BE2C (cell line): ENCODE measurements around the gene ALG12.

Experiments
- DNase-seq: peaks from one replicate; pipeline ENCODE4 v3.0.0-alpha.2; 2020
- H3K27me3 ChIP-seq: fragments of 250-450 bp; sonication (Bioruptor Pico); 2 replicates; pipeline ENCODE4 v1.5.1; 2020; ENCODE audit warnings: mild to moderate bottlenecking
- H3K36me3 ChIP-seq: fragments of 250-450 bp; sonication (Bioruptor Pico); 2 replicates; pipeline ENCODE4 v1.5.1; 2020; ENCODE audit warnings: mild to moderate bottlenecking
- H3K4me1 ChIP-seq: fragments of 250-450 bp; sonication (Bioruptor Pico); 2 replicates; pipeline ENCODE4 v1.5.1; 2020
- H3K4me3 ChIP-seq: 2 replicates; pipeline ENCODE4 v1.5.1; 2011; ENCODE audit warnings: low read depth, low read length
- H3K9me3 ChIP-seq: fragments of 250-450 bp; sonication (Bioruptor Pico); 2 replicates; pipeline ENCODE4 v1.5.1; 2020
- TF ChIP-seq, protein P1 (sequence below): IDR thresholded peaks from 2 replicates; pipeline ENCODE4 v1.5.1; 2012; ENCODE audit warnings: mild to moderate bottlenecking, low read depth, low read length

Gene ALG12

DNA sequence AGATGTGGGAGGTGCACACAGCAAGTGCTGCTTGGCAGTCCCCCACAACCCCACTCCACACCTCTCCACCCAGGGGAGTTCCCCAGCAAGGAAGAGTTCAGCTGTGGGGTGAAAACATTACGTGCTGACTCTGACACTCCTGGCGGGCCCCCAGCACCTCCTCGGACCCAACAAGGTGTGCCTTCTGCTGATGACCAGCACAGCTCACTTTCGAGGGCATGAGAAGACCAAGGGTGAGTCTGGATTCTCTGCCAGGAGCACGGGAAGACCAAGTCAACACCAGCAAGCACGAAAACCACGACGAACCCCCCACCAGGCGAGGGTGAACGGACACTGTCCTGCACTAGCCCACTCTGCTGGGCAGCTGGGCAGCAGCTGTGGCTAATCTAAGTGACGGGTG lies 1.4 kb downstream of the ALG12 start:
- no peak overlapping the region; the same call in 1 of the 2 replicates for H3K4me3 ChIP-seq
- no peaks in the 10 kb centered on the region for H3K27me3 ChIP-seq
- H3K9me3 ChIP-seq: no peaks in the 10 kb centered on the region
- TF ChIP-seq, protein P1, sequence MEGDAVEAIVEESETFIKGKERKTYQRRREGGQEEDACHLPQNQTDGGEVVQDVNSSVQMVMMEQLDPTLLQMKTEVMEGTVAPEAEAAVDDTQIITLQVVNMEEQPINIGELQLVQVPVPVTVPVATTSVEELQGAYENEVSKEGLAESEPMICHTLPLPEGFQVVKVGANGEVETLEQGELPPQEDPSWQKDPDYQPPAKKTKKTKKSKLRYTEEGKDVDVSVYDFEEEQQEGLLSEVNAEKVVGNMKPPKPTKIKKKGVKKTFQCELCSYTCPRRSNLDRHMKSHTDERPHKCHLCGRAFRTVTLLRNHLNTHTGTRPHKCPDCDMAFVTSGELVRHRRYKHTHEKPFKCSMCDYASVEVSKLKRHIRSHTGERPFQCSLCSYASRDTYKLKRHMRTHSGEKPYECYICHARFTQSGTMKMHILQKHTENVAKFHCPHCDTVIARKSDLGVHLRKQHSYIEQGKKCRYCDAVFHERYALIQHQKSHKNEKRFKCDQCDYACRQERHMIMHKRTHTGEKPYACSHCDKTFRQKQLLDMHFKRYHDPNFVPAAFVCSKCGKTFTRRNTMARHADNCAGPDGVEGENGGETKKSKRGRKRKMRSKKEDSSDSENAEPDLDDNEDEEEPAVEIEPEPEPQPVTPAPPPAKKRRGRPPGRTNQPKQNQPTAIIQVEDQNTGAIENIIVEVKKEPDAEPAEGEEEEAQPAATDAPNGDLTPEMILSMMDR: no peak
- H3K36me3 ChIP-seq: peaks cover 14% of the 10 kb centered on the region
- DNase-seq: no peak
- no peaks in the 10 kb centered on the region for H3K4me1 ChIP-seq

DNA sequence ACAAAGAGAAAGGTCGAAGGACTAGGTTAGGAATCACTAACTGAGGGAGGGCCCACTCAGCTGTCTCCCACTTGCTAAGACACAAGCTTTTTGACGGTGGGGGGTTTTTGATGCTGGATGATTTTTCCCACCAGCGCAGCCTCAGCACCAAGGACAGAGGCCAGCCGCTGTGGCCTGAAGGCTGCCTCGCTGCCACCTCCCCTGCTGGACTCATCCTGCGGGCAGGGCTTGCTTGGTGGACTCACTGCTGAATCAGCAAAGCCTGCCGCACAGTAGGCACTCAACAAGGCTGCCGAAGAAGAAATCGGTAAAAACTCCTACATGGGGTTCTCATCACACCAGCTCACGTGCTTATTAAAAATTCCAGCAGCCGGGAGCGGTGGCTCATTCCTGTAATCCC lies 2.6 kb downstream of the ALG12 start:
- Histone ChIP-seq H3K27me3 (no peaks in the 10 kb centered on the region), H3K4me3 (no peak overlapping the region), H3K36me3 (peaks cover 14% of the 10 kb centered on the region), H3K4me1 (no peaks in the 10 kb centered on the region), H3K9me3 (no peaks in the 10 kb centered on the region)
- DNase-seq: no peak
- TF ChIP-seq, protein P1: no peak

DNA sequence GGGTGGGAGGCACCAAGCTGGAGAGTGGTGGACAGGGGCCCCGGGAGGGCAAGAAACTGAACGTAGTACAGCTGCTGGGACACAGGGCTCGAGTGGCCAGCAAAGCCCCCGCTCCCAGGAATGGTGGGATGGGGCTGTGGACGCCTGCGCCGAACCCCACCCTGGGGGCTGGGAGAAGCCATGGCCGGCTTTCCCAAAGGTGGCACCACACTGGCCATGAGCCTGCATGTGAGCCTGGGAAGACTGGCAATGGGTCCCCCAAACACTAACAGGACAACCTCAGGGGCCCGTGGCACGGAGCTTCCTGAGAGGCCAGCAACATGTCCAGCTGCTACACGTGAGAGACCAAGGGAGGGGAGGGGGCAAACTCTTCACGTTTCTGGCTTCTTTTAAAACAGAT lies 4.0 kb downstream of the ALG12 start:
- Histone ChIP-seq H3K4me3 (no peak overlapping the region), H3K9me3 (no peaks in the 10 kb centered on the region), H3K4me1 (no peaks in the 10 kb centered on the region), H3K27me3 (no peaks in the 10 kb centered on the region), H3K36me3 (peaks cover 14% of the 10 kb centered on the region)
- no peak for DNase-seq
- TF ChIP-seq, protein P1: no peak

GRCh38 chr22:49913446-49913845 lies 4.8 kb downstream of the ALG12 start:
- Histone ChIP-seq H3K9me3 (no peaks in the 10 kb centered on the region), H3K4me1 (no peaks in the 10 kb centered on the region), H3K27me3 (no peaks in the 10 kb centered on the region), H3K36me3 (peaks cover 14% of the 10 kb centered on the region), H3K4me3 (no peak overlapping the region)
- no peak for DNase-seq
- TF ChIP-seq, protein P1: no peak

GRCh38 chr22:49913026-49913425 lies 5.2 kb downstream of the ALG12 start:
- TF ChIP-seq, protein P1: no peak
- Histone ChIP-seq H3K9me3 (no peaks in the 10 kb centered on the region), H3K36me3 (peaks cover 15% of the 10 kb centered on the region)

DNA sequence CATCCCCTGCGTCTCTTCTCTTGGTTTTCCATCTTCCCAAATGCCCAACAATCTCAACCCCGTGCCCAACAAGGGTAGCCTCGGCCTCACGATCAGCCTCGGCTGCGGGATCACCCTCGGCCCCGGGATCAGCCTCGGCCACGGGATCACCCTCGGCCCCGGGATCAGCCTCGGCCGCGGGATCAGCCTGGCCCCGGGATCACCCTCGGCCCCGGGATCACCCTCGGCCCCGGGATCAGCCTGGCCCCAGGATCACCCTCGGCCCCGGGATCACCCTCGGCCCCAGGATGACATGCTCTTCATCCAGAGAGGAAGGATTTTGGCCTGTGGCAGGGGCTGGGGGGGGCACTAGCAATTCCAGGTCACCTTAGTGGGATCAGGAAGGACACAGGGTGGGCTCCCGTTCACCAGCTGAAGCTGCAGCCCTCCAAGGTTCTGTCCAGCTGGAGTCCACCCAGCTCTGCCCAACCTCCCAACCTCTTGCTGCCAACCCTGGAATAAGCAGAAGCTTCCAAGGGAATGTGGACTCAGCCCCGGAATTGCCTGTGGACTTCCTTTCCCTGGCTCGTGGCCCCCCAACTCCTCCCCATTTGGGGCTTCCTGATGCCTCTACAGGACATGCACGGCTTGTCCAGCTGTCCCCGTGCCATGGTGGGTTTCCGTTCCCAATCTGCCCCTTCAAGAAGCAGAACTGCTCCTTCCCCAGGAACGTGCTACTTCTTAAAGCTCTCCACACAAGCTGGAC lies 6.2 kb downstream of the ALG12 start:
- Histone ChIP-seq H3K4me3 (no peak overlapping the region), H3K27me3 (no peaks in the 10 kb centered on the region), H3K36me3 (peaks cover 21% of the 10 kb centered on the region), H3K9me3 (no peaks in the 10 kb centered on the region), H3K4me1 (no peaks in the 10 kb centered on the region)
- TF ChIP-seq, protein P1: no peak
- no peak for DNase-seq

More at GRCh38 chr22:49913026-49913425, 5.2 kb downstream of the ALG12 start:
- DNase-seq: no peak
- Histone ChIP-seq H3K4me1 (no peaks in the 10 kb centered on the region), H3K4me3 (no peak overlapping the region), H3K27me3 (no peaks in the 10 kb centered on the region)
